WTC11 (cell line): ENCODE data around the gene NDRG4. TPM values are rescaled to one million over a fixed set of nuclear protein-coding genes. Genes with fewer than 3 reads are reported as not detected.

Experiments
- ATAC-seq: fragments of 200-7000 bp; cut with Tn5 transposase; 2 replicates; pipeline ENCODE4 v1.10.0; 2021; ENCODE audit warnings: mild to moderate bottlenecking, moderate library complexity
- CTCF ChIA-PET: fragments of 300-600 bp; sonication (Branson Sonifier 250); formaldehyde crosslinking; loops from one replicate; lab custom pipeline; 2021; ENCODE audit warnings: antibody characterized with exemption; lab: Charles Lee
- POLR2A ChIA-PET: fragments of 350-600 bp; sonication (Branson Sonifier 250); formaldehyde crosslinking; loops from one replicate; lab custom pipeline; 2021; ENCODE audit warnings: antibody characterized with exemption; lab: Charles Lee
- DNase-seq: peaks from one replicate; pipeline ENCODE4 v3.0.0; 2021; ENCODE audit warnings: low spot score
- H3K27ac Mint-ChIP-seq: 2 replicates; pipeline ENCODE4 v1.8.0; 2021; ENCODE audit warnings: mixed read lengths
- H3K27me3 Mint-ChIP-seq: 2 replicates; pipeline ENCODE4 v1.8.0; 2021; ENCODE audit warnings: low read depth, mild to moderate bottlenecking, moderate library complexity, mixed read lengths
- H3K36me3 Mint-ChIP-seq: 2 replicates; pipeline ENCODE4 v1.8.0; 2021; ENCODE audit warnings: mixed read lengths
- H3K4me1 Mint-ChIP-seq: 2 replicates; pipeline ENCODE4 v1.8.0; 2022; ENCODE audit warnings: mixed read lengths
- H3K4me3 Mint-ChIP-seq: 2 replicates; pipeline ENCODE4 v1.8.0; 2021; ENCODE audit warnings: mild to moderate bottlenecking, moderate library complexity, mixed read lengths
- H3K9me3 Mint-ChIP-seq: 2 replicates; pipeline ENCODE4 v1.8.0; 2021; ENCODE audit warnings: mixed read lengths
- CREB1 ChIP-seq: sonication (generic); formaldehyde crosslinking; IDR thresholded peaks from 2 replicates; pipeline ENCODE4 v1.8.0; 2023; ENCODE audit warnings: mild to moderate bottlenecking, missing genetic modification reagents
- ELF4 ChIP-seq: sonication (generic); formaldehyde crosslinking; IDR thresholded peaks from 2 replicates; pipeline ENCODE4 v1.8.1; 2022; ENCODE audit warnings: low read depth, mild to moderate bottlenecking, moderate library complexity, missing genetic modification reagents
- ETV6 ChIP-seq: sonication (generic); formaldehyde crosslinking; IDR thresholded peaks from 2 replicates; pipeline ENCODE4 v1.8.1; 2022; ENCODE audit warnings: mild to moderate bottlenecking, missing genetic modification reagents
- RELA ChIP-seq: sonication (generic); formaldehyde crosslinking; IDR thresholded peaks from 2 replicates; pipeline ENCODE4 v1.8.1; 2022; ENCODE audit warnings: missing genetic modification reagents, mild to moderate bottlenecking, borderline replicate concordance
- ZNF232 ChIP-seq: sonication (generic); formaldehyde crosslinking; IDR thresholded peaks from 2 replicates; pipeline ENCODE4 v1.8.0; 2022; ENCODE audit warnings: mild to moderate bottlenecking, missing genetic modification reagents
- ZNF396 ChIP-seq: fragments of 250-450 bp; sonication (Bioruptor Pico); IDR thresholded peaks from 2 replicates; pipeline ENCODE4 v1.8.0; 2021; ENCODE audit warnings: mild to moderate bottlenecking, moderate library complexity, borderline replicate concordance
- total RNA-seq: library from RNA; stranded (reverse); gene quantifications from 3 replicates; pipeline ENCODE4 v1.2.3, GENCODE V29; 2021
- TF ChIP-seq, protein P1 (sequence below): sonication (generic); formaldehyde crosslinking; IDR thresholded peaks from 2 replicates; pipeline ENCODE4 v1.8.1; 2023; ENCODE audit warnings: mild to moderate bottlenecking, missing genetic modification reagents, borderline replicate concordance
- TF ChIP-seq, protein P2 (sequence below): fragments of 250-450 bp; sonication (Bioruptor Pico); IDR thresholded peaks from 2 replicates; pipeline ENCODE4 v1.9.0; 2021; ENCODE audit warnings: mild to moderate bottlenecking
- TF ChIP-seq, protein P3 (sequence below): fragments of 200-600 bp; IDR thresholded peaks from 2 replicates; pipeline ENCODE4 v1.8.0; 2022; ENCODE audit warnings: antibody characterized with exemption
- TF ChIP-seq, protein P4 (sequence below): sonication (generic); formaldehyde crosslinking; IDR thresholded peaks from 2 replicates; pipeline ENCODE4 v1.8.0; 2022; ENCODE audit warnings: mild to moderate bottlenecking, missing genetic modification reagents
- TF ChIP-seq, protein P5 (sequence below): sonication (generic); formaldehyde crosslinking; IDR thresholded peaks from 2 replicates; pipeline ENCODE4 v1.8.1; 2023; ENCODE audit warnings: mild to moderate bottlenecking, missing genetic modification reagents, moderate library complexity

Gene NDRG4
- total RNA-seq, 1 experiment from 2014 or later, result 20.5 TPM

DNA sequence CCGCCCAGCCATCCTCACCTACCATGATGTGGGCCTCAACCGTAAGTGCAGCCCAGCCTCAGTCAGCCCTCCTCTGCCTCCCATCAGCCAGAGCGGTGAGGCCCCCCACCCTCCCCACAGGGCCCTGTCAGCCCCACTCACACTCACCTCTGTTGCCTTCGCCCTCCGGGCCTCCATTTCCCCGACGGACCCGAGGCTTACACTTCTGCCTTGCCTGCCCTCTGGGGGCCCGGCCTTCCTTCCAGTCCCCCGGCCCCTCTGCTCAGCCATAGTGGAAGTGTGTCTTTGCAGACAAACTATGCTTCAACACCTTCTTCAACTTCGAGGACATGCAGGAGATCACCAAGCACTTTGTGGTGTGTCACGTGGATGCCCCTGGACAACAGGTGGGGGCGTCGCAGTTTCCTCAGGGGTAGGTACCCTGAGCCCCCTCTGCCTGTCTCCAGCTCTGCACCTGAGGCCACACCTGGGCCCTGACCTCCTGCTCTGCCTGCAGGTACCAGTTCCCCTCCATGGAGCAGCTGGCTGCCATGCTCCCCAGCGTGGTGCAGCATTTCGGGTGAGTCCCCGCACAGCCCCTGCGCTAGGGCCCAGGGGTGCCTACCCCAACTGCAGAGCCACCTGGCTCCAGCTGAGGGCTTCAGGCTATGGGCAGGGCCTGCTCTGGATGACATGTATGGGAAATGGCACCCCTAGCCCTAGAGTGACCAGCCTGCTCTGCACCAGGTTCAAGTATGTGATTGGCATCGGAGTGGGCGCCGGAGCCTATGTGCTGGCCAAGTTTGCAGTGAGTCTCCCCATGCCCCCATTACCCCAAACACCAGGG is 4.1 kb downstream of the NDRG4 start (continued):
- TF ChIP-seq, protein P1, sequence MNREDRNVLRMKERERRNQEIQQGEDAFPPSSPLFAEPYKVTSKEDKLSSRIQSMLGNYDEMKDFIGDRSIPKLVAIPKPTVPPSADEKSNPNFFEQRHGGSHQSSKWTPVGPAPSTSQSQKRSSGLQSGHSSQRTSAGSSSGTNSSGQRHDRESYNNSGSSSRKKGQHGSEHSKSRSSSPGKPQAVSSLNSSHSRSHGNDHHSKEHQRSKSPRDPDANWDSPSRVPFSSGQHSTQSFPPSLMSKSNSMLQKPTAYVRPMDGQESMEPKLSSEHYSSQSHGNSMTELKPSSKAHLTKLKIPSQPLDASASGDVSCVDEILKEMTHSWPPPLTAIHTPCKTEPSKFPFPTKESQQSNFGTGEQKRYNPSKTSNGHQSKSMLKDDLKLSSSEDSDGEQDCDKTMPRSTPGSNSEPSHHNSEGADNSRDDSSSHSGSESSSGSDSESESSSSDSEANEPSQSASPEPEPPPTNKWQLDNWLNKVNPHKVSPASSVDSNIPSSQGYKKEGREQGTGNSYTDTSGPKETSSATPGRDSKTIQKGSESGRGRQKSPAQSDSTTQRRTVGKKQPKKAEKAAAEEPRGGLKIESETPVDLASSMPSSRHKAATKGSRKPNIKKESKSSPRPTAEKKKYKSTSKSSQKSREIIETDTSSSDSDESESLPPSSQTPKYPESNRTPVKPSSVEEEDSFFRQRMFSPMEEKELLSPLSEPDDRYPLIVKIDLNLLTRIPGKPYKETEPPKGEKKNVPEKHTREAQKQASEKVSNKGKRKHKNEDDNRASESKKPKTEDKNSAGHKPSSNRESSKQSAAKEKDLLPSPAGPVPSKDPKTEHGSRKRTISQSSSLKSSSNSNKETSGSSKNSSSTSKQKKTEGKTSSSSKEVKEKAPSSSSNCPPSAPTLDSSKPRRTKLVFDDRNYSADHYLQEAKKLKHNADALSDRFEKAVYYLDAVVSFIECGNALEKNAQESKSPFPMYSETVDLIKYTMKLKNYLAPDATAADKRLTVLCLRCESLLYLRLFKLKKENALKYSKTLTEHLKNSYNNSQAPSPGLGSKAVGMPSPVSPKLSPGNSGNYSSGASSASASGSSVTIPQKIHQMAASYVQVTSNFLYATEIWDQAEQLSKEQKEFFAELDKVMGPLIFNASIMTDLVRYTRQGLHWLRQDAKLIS, result no peak
- no peak for TF ChIP-seq ZNF232 (CRISPR knock-in tag)
- TF ChIP-seq, protein P2, sequence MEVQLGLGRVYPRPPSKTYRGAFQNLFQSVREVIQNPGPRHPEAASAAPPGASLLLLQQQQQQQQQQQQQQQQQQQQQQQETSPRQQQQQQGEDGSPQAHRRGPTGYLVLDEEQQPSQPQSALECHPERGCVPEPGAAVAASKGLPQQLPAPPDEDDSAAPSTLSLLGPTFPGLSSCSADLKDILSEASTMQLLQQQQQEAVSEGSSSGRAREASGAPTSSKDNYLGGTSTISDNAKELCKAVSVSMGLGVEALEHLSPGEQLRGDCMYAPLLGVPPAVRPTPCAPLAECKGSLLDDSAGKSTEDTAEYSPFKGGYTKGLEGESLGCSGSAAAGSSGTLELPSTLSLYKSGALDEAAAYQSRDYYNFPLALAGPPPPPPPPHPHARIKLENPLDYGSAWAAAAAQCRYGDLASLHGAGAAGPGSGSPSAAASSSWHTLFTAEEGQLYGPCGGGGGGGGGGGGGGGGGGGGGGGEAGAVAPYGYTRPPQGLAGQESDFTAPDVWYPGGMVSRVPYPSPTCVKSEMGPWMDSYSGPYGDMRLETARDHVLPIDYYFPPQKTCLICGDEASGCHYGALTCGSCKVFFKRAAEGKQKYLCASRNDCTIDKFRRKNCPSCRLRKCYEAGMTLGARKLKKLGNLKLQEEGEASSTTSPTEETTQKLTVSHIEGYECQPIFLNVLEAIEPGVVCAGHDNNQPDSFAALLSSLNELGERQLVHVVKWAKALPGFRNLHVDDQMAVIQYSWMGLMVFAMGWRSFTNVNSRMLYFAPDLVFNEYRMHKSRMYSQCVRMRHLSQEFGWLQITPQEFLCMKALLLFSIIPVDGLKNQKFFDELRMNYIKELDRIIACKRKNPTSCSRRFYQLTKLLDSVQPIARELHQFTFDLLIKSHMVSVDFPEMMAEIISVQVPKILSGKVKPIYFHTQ (CRISPR knock-in tag), result no peak

DNA sequence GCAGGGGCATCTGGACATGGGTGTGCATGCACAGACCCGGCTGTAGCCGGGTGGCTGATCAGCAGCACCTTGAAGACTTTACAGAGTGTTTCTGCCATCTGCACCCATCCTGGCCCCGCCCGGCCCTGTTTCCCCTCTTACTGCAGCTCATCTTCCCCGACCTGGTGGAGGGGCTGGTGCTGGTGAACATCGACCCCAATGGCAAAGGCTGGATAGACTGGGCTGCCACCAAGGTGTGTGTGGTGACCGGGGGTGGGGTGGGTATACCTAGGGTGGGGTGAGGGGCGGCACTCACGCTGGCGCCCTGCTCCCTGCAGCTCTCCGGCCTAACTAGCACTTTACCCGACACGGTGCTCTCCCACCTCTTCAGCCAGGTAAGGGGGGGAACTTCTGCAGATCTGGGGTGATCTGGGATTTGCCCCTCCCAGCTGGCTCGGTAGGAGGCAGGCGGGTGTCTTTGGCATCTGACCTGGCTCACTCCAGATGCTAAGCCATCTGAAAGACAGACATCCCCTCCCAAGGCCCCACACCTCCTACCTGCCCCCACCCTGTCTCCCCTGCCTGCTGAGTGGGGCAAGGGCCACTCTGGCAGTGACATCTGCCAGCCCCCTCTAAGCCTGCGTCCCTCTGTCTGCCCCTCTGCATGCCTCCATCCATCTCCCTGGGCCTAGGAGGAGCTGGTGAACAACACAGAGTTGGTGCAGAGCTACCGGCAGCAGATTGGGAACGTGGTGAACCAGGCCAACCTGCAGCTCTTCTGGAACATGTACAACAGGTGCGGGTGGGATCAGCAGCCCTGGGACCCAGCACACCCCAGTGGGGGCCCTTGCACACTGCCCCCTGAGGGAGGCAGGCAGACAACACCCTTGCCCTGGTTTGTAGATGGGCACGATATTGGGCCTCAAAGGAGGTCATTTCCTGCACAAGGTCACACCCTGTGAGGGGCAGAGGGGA is 6.6 kb downstream of the NDRG4 start:
- H3K27me3 Mint-ChIP-seq, result peaks cover 32% of the 10 kb centered on the region

More for the DNA sequence above, 6.6 kb downstream of the NDRG4 start:
- Mint-ChIP-seq H3K36me3 (no peaks in the 10 kb centered on the region), H3K4me3 (no peak overlapping the region), H3K4me1 (peaks cover 9% of the 10 kb centered on the region), H3K9me3 (no peaks in the 10 kb centered on the region), H3K27ac (no peak overlapping the region)
- ATAC-seq, result peak; percentile 3; the same call in 1 of the 2 replicates
- CTCF ChIA-PET, result interaction anchor here (0.6 to 3.0 kb wide), 8 partner anchors 11 to 250 kb away, joined by 3 to 16 read pairs (median 4); no protein-coding TSS in a partner anchor
- TF ChIP-seq, protein P3, sequence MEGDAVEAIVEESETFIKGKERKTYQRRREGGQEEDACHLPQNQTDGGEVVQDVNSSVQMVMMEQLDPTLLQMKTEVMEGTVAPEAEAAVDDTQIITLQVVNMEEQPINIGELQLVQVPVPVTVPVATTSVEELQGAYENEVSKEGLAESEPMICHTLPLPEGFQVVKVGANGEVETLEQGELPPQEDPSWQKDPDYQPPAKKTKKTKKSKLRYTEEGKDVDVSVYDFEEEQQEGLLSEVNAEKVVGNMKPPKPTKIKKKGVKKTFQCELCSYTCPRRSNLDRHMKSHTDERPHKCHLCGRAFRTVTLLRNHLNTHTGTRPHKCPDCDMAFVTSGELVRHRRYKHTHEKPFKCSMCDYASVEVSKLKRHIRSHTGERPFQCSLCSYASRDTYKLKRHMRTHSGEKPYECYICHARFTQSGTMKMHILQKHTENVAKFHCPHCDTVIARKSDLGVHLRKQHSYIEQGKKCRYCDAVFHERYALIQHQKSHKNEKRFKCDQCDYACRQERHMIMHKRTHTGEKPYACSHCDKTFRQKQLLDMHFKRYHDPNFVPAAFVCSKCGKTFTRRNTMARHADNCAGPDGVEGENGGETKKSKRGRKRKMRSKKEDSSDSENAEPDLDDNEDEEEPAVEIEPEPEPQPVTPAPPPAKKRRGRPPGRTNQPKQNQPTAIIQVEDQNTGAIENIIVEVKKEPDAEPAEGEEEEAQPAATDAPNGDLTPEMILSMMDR, result no peak
- TF ChIP-seq ZNF396 (CRISPR knock-in tag) (no peak), RELA (no peak), ETV6 (CRISPR knock-in tag) (no peak), CREB1 (CRISPR knock-in tag) (no peak), ELF4 (CRISPR knock-in tag) (no peak)
- TF ChIP-seq, protein P4, sequence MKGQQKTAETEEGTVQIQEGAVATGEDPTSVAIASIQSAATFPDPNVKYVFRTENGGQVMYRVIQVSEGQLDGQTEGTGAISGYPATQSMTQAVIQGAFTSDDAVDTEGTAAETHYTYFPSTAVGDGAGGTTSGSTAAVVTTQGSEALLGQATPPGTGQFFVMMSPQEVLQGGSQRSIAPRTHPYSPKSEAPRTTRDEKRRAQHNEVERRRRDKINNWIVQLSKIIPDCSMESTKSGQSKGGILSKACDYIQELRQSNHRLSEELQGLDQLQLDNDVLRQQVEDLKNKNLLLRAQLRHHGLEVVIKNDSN, result no peak
- TF ChIP-seq, protein P5, sequence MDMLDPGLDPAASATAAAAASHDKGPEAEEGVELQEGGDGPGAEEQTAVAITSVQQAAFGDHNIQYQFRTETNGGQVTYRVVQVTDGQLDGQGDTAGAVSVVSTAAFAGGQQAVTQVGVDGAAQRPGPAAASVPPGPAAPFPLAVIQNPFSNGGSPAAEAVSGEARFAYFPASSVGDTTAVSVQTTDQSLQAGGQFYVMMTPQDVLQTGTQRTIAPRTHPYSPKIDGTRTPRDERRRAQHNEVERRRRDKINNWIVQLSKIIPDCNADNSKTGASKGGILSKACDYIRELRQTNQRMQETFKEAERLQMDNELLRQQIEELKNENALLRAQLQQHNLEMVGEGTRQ (CRISPR knock-in tag), result no peak
- no peak for DNase-seq
- POLR2A ChIA-PET, result interaction anchor here (0.5 kb wide), 1 partner anchor 8 kb away, joined by 3 read pairs; no protein-coding TSS in a partner anchor
